Activated CD8-positive, alpha-beta memory T cell treated with anti-CD3 and anti-CD28 coated beads for 36 hours (primary cell): ENCODE results near the gene ARHGAP28. TPM values are rescaled to one million over a fixed set of nuclear protein-coding genes. Genes with fewer than 3 reads are reported as not detected.

Experiments
- CTCF ChIA-PET: fragments of 350-600 bp; sonication (Branson Sonifier 250); formaldehyde crosslinking; loops from one replicate; lab custom pipeline; 2021; ENCODE audit warnings: antibody characterized with exemption; lab: Charles Lee
- POLR2A ChIA-PET: fragments of 350-600 bp; sonication (Branson Sonifier 250); formaldehyde crosslinking; loops from one replicate; lab custom pipeline; 2021; ENCODE audit warnings: antibody characterized with exemption; lab: Charles Lee
- total RNA-seq, 2 experiments: library from RNA; stranded (reverse); gene quantifications; one replicate each; pipeline ENCODE4 v1.2.3, GENCODE V29; 2021

Gene ARHGAP28
- total RNA-seq, 2 experiments from 2014 or later, result not detected

DNA sequence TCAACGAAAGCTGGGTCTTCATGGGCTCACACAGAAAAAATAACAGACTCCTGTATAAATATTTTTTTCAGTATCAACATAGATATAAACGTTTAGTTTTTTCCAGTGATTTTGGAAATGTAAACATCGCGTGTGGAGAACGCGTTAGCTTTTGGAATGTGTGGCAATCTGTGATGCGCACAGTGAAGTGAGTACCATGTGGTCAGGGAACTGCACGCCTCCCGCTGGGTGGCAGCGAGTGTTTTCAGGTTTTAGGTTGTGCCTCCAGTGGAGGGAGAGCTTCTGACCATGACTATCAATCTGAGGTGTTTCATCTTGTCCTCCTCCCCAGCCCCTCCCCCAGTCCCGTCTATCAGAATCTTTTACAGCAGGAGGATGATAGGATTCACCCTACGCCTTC is 127.8 kb downstream of the ARHGAP28 start:
- CTCF ChIA-PET, result no interaction called here
- POLR2A ChIA-PET, result no interaction called here

- POLR2A ChIA-PET, result no interaction called here
- CTCF ChIA-PET, result no interaction called here
Measured at GRCh38 chr18:6859676-6860422, 130.3 kb downstream of the ARHGAP28 start.

- ChIA-PET CTCF (no interaction called here), POLR2A (no interaction called here)
Measured at GRCh38 chr18:6860804-6861448, 131.4 kb downstream of the ARHGAP28 start.

- CTCF ChIA-PET, result no interaction called here
- POLR2A ChIA-PET, result no interaction called here
Measured at GRCh38 chr18:6865251-6865650, 135.7 kb downstream of the ARHGAP28 start.

- ChIA-PET CTCF (no interaction called here), POLR2A (no interaction called here)
Measured at GRCh38 chr18:6866552-6867085, 137.1 kb downstream of the ARHGAP28 start.

GRCh38 chr18:6868033-6868432 is 138.5 kb downstream of the ARHGAP28 start:
- POLR2A ChIA-PET, result no interaction called here
- CTCF ChIA-PET, result no interaction called here

DNA sequence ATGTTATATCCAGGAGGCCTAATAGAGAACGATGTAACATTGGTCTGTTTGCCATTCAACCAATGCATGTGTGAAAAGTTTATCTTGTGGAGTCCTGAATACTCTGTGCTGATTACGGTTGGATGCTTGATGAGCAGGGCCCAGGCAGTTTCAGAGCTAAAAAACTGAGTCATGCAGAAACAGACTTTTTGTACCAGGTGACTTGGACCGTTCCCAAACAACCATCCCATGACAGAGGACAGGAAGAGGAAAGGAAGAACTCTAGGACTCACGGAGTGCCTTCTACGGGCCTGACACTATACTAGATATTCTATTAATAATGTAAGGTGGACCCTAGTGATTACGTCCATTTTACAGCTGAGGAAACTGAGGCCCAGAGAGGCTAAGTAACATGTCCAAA is 142.1 kb downstream of the ARHGAP28 start:
- POLR2A ChIA-PET, result no interaction called here
- CTCF ChIA-PET, result no interaction called here

DNA sequence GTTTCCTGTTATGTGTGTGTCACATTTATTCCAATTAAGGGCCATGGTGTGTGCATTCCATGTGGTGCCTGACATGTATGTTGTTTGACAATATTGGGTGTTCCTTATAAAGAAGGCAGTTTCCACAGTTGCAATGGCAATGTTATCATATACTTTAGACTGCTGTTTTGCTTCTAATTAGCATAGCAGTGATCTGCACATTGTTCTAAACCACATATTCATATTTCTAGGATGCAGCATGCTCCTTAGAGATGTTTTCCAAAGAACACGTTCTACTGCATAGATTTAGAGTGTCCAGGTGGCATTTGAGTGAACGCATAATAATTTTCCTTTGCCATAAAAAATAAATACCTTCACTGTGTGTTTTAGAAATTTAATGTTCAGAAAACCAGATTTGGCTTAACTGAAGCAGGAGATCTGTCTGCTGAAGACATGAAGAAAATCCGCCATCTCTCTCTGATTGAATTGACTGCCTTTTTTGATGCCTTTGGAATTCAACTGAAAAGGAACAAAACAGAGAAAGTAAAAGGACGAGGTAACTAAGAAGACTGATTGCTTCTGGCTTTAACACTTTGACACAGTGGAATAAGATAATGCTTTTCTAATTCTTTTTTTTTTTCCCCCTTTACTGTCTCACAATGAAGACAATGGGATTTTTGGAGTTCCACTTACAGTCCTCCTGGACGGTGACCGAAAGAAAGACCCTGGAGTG is 143.7 kb downstream of the ARHGAP28 start:
- ChIA-PET POLR2A (no interaction called here), CTCF (no interaction called here)

DNA sequence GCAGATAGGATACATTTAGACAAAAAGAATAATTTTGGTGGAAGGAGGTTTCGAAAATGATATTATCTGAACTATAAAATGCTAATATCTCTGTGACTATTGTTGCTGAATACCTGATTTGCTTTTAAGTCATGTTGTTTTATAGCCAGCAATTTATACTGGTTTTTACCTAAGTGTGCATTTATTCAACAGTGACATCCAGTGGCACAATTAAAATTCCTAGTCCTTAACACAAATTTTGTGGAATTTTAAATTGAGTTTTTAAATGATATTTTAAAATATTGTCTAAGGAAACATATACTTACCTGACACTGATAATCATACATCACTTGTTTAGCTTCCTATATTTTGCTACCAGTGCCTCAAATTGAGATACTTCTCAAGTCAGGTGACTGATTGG is 144.8 kb downstream of the ARHGAP28 start:
- POLR2A ChIA-PET, result no interaction called here
- CTCF ChIA-PET, result no interaction called here

DNA sequence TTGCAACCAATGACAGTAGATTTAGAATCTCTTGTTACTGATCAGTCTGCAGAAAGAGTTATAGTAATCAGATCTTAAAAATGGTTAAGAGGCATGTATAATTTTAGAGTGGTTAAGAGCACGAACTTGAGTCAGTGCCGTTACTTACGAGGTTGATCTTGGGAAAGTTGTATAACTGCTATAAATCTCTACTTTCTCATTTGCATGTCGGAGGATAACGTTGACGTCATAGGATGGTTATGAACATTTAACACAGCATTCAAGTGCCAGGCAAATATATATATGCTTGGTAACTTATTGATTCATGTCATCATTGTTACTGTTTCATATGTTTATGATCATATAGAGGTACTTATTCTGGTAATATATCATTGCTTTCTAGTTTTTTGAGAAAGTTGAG is 146.2 kb downstream of the ARHGAP28 start:
- CTCF ChIA-PET, result no interaction called here
- POLR2A ChIA-PET, result no interaction called here

GRCh38 chr18:6876641-6877041 is 147.1 kb downstream of the ARHGAP28 start:
- POLR2A ChIA-PET, result no interaction called here
- CTCF ChIA-PET, result no interaction called here

GRCh38 chr18:6877288-6877687 is 147.8 kb downstream of the ARHGAP28 start:
- POLR2A ChIA-PET, result no interaction called here
- CTCF ChIA-PET, result no interaction called here

- ChIA-PET POLR2A (no interaction called here), CTCF (no interaction called here)
Measured at GRCh38 chr18:6878556-6879297, 149.2 kb downstream of the ARHGAP28 start.

GRCh38 chr18:6879508-6880195 is 150.1 kb downstream of the ARHGAP28 start:
- ChIA-PET CTCF (no interaction called here), POLR2A (no interaction called here)

GRCh38 chr18:6881034-6881820 is 151.7 kb downstream of the ARHGAP28 start:
- CTCF ChIA-PET, result no interaction called here
- POLR2A ChIA-PET, result no interaction called here

DNA sequence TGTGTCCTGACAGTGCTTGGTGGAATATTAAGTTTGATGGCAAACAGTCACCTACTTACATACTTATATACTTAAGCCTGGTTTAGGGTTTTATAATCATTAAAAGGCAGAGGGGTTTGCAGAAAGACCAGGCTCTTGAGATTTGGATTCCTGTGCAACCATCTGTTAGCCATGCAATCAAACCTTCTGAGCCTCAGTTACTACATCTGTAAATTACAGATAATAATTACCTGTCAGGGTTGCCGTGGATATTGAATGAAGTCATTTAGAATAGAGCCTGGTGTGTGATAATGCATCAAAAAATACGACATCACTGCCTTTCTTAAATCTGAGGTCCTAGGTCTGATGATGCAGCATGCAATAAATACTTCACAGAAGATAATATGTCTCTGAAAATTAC is 152.9 kb downstream of the ARHGAP28 start:
- CTCF ChIA-PET, result no interaction called here
- POLR2A ChIA-PET, result no interaction called here

DNA sequence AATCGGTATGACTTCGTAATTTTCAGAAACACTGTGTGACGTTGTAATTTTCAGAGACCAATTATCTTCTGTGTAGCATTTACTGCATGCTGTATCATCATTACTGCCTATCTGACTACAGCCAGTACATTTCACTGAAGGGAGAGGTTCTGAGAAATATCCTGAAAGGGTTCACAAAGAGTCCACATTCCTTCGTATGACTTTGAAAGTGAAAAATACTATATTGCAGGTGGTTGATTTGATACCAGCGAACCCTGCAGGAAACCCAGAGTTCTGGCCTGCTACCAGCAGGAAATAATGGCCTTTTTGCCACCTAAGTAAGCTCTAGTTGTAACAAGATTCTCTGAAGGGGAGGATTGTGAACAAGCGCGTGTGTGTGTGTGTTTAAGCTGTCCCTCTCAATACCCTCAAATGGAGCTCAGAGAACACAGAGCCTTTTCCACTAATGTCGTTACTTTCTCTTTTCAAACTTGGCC is 155.5 kb downstream of the ARHGAP28 start:
- POLR2A ChIA-PET, result no interaction called here
- CTCF ChIA-PET, result interaction anchor here (0.6 to 0.7 kb wide), 2 partner anchors 458 to 557 kb away, joined by 3 read pairs; no protein-coding TSS in a partner anchor
